ENCODE data around the gene LDLRAD4. TPM values are rescaled to one million over a fixed set of nuclear protein-coding genes. Genes with fewer than 3 reads are reported as not detected.

LDLRAD4 gene
- total and polyA plus RNA-seq, 2 experiments from 2014 or later, result 0.73 to 1.9 TPM

GRCh38 chr18:13220361-13220991, 1.9 kb downstream of the LDLRAD4 start (continued):
- TF ChIP-seq, protein P1, sequence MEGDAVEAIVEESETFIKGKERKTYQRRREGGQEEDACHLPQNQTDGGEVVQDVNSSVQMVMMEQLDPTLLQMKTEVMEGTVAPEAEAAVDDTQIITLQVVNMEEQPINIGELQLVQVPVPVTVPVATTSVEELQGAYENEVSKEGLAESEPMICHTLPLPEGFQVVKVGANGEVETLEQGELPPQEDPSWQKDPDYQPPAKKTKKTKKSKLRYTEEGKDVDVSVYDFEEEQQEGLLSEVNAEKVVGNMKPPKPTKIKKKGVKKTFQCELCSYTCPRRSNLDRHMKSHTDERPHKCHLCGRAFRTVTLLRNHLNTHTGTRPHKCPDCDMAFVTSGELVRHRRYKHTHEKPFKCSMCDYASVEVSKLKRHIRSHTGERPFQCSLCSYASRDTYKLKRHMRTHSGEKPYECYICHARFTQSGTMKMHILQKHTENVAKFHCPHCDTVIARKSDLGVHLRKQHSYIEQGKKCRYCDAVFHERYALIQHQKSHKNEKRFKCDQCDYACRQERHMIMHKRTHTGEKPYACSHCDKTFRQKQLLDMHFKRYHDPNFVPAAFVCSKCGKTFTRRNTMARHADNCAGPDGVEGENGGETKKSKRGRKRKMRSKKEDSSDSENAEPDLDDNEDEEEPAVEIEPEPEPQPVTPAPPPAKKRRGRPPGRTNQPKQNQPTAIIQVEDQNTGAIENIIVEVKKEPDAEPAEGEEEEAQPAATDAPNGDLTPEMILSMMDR (conservative IDR thresholded peaks at IDR 0.05; ENCODE audit: low read depth in 2 of 2), result no peak
- TF ChIP-seq STAT1 (IDR thresholded peaks at IDR 0.05; ENCODE audit: unreplicated experiment) (no peak), JUNB (IDR thresholded peaks at IDR 0.05; ENCODE audit: unreplicated experiment) (no peak)
- TF ChIP-seq, protein P2, sequence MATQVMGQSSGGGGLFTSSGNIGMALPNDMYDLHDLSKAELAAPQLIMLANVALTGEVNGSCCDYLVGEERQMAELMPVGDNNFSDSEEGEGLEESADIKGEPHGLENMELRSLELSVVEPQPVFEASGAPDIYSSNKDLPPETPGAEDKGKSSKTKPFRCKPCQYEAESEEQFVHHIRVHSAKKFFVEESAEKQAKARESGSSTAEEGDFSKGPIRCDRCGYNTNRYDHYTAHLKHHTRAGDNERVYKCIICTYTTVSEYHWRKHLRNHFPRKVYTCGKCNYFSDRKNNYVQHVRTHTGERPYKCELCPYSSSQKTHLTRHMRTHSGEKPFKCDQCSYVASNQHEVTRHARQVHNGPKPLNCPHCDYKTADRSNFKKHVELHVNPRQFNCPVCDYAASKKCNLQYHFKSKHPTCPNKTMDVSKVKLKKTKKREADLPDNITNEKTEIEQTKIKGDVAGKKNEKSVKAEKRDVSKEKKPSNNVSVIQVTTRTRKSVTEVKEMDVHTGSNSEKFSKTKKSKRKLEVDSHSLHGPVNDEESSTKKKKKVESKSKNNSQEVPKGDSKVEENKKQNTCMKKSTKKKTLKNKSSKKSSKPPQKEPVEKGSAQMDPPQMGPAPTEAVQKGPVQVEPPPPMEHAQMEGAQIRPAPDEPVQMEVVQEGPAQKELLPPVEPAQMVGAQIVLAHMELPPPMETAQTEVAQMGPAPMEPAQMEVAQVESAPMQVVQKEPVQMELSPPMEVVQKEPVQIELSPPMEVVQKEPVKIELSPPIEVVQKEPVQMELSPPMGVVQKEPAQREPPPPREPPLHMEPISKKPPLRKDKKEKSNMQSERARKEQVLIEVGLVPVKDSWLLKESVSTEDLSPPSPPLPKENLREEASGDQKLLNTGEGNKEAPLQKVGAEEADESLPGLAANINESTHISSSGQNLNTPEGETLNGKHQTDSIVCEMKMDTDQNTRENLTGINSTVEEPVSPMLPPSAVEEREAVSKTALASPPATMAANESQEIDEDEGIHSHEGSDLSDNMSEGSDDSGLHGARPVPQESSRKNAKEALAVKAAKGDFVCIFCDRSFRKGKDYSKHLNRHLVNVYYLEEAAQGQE (IDR thresholded peaks at IDR 0.05; ENCODE audit: unreplicated experiment), result no peak

- Histone ChIP-seq H3K79me2 (replicated peaks; ENCODE audit: insufficient read depth) (no peaks in the 10 kb centered on the region), H3F3A (replicated peaks; ENCODE audit: low read depth) (no peaks in the 10 kb centered on the region), H3K4me1 (ENCODE audit: insufficient read depth) (peaks cover 22% of the 10 kb centered on the region; the same call in 1 of the 2 replicates)
- TF ChIP-seq, protein P2 (IDR thresholded peaks at IDR 0.05; ENCODE audit: unreplicated experiment), result no peak
- TF ChIP-seq STAT1 (IDR thresholded peaks at IDR 0.05; ENCODE audit: unreplicated experiment), result no peak
- no peak for TF ChIP-seq EZH2phosphoT487 (IDR thresholded peaks at IDR 0.05; ENCODE audit: unreplicated experiment)
- no peak for TF ChIP-seq CREB1 (CRISPR knock-in tag; IDR thresholded peaks at IDR 0.05; ENCODE audit: low read depth)
- TF ChIP-seq NANOG (IDR thresholded peaks at IDR 0.05; ENCODE audit: borderline replicate concordance), result no peak
- TF ChIP-seq JUNB (IDR thresholded peaks at IDR 0.05; ENCODE audit: unreplicated experiment), result no peak
- TF ChIP-seq ZNF114 (CRISPR knock-in tag; IDR thresholded peaks at IDR 0.05), result no peak
- TF ChIP-seq, protein P1 (conservative IDR thresholded peaks at IDR 0.05; ENCODE audit: low read depth in 2 of 2), result no peak
- no peak for TF ChIP-seq ZNF331 (CRISPR knock-in tag; IDR thresholded peaks at IDR 0.05; ENCODE audit: low read depth)
- no peak for TF ChIP-seq POLR2AphosphoS5 (IDR thresholded peaks at IDR 0.05; ENCODE audit: low read depth)
- no peak for TF ChIP-seq ETS1 (IDR thresholded peaks at IDR 0.05)
- no peak for TF ChIP-seq EZH2 (IDR thresholded peaks at IDR 0.05; ENCODE audit: low read depth, unreplicated experiment)
Observed at GRCh38 chr18:13221869-13222855, 3.6 kb downstream of the LDLRAD4 start.

More at GRCh38 chr18:13221869-13222855, 3.6 kb downstream of the LDLRAD4 start:
- Histone ChIP-seq H3K4me3 (no peak overlapping the region), H3K27me3 (ENCODE audit: insufficient read depth) (peaks cover 29% of the 10 kb centered on the region), H3K9me2 (ENCODE audit: insufficient read depth) (no peaks in the 10 kb centered on the region), H3K36me3 (ENCODE audit: insufficient read depth) (no peaks in the 10 kb centered on the region), H3K4me2 (no peak overlapping the region), H3K27ac (ENCODE audit: low read depth) (no peak overlapping the region), H2AFZ (peak overlapping the region; percentile 59; the same call in 1 of the 2 replicates), H4K20me1 (replicated peaks; ENCODE audit: insufficient read depth) (no peaks in the 10 kb centered on the region)
- DNase-seq (ENCODE audit: low spot score) (no peak), ATAC-seq (no peak)
- H3K36me3 Mint-ChIP-seq (ENCODE audit: low read depth), result no peaks in the 10 kb centered on the region
- H3K9me3 Mint-ChIP-seq, result no peaks in the 10 kb centered on the region
- H3K27ac Mint-ChIP-seq, result no peak overlapping the region
- no peak overlapping the region for H3K4me3 Mint-ChIP-seq
- peaks cover 27% of the 10 kb centered on the region for H3K27me3 Mint-ChIP-seq (ENCODE audit: insufficient read depth, low read depth, poor library complexity)
- H3K4me1 Mint-ChIP-seq, result peaks cover 19% of the 10 kb centered on the region

Data from GM23338 (cell line).